GM18498 (cell line): ENCODE data around the gene RAB30.
"Not testable (repeated sequence)": the region's sequence is repeated elsewhere in the genome, so short reads cannot be mapped to it uniquely, and the experiment has no call there.

Experiments
- ATAC-seq: cut with Tn5 transposase; IDR thresholded peaks from one replicate; pipeline ENCODE4 v1.9.1; 2021; ENCODE audit warnings: mild to moderate bottlenecking, moderate library complexity; ENCODE audit not compliant: unreplicated experiment

Gene RAB30

DNA sequence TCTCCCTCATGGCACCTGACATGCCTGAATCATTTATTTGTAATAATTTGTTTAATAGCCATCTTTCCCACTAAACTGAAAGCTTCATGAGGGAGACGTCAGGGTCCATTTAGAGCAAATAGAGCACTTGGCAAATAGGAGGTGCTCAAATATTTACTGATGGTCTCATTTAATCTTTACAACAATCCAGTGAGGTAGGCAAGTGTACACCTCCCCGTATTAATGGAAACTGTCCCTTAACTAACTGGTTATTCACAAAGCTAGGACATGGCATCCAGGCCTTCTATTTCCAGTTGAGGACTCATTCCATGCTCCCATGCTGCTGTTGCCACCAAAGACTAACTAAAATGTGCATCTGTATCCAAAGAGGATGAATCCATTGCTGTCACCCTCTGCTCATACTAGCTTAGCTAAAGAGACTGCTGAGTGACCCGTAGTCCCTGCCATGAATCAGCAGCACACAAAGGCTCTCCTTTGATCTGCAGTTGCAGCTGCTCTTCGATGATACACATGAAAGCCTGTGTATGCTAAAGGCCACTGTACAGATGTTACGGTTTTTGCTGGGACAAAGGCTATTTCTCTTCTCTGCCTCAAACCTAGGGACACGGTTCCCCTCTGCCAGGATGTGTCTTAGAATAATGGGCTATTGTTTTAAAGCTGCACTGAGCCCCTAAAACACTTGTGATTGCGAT lies 82.6 kb downstream of the RAB30 start:
- no peak for ATAC-seq

DNA sequence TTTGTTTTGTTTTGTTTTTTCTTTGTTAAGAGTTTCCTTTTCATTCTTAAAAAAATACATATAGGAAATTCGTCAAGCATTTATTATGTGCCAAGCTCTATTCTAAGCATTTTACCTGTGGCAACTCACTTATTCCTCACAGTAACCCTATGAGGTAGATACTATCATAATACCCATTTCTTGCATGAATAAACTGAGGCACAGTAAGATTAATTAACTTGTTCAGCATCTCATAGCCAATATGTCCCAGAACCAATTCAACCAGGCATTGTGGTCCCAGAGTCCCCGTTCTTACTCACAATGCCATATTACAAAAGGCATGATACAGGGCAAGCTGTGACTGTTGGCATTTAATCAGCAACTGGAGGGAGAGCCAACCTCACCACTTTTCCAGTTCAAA lies 83.7 kb downstream of the RAB30 start:
- no peak for ATAC-seq

DNA sequence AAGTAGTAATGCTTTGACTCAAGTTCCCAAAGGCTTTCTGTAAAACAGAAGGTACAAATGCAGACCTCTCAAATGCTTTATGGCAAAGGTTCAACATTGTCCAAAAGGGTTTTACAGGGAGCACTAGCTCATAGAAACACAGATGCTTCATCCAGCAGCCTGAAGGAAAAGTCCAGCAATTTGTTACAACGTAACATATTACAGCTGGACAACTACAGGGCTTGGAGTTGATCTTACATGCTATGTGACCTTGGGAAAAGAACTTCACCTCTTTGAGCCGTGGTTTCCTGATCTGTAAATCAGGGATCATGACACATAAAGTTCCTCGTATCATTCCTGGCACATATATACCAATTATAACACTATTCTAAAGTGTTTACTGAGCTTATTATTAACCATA lies 85.3 kb downstream of the RAB30 start:
- ATAC-seq = no peak

DNA sequence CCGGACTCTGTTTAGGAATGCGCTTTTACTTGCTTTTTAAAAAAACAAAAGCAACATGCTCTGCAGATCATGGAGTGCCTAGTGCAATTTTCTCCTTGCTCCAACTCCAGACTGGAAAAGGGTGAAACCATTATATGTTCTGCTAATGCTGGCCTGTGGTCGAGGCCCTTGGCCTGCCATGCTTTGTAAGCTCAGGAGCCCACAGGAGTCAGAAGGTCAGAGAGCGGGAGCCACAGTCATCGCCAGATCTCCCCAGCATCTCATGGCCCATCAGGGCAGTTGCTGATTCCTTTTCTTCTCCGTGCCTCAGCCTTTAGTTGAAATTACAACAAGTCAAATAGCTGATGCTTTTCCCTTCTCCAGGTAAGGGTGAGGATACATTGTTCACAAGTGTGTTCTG lies 89.8 kb downstream of the RAB30 start:
- no peak for ATAC-seq

DNA sequence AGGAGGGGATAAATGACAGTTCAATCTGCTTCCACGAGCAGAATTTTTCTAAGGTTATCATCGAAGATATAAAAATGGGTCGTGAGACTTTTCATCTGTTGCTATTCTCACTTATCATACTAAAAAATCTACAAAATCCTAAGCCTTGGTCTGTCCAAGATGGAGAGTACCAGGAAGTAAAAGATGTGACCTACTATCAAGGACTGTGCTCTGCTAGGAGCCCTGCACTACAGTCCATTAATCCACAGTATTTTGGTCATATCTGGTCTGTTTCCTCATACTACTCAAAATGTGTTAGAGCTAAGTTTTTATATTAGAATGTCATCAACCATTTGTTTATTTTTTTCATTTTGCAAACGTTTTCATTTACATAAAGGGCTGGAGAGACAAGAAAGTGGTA lies 90.8 kb downstream of the RAB30 start:
- no peak for ATAC-seq

DNA sequence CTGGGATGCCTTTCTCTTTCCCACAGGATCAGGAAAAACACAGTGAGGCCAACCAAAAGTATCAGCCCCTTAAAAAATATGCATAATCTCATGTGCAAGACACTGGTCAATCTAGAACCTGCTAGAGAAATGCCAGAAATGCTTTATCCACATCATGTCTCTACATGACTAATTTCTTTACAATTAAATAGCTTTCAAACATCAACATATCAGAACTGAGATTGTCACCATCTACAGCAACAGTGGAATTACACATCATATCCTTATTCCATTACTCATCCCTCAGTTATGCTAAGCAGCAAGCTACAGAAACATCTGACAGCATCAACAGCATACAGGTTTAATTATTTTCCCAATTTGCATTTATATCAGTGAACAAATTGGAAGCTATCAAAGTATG lies 91.4 kb downstream of the RAB30 start:
- ATAC-seq = no peak

DNA sequence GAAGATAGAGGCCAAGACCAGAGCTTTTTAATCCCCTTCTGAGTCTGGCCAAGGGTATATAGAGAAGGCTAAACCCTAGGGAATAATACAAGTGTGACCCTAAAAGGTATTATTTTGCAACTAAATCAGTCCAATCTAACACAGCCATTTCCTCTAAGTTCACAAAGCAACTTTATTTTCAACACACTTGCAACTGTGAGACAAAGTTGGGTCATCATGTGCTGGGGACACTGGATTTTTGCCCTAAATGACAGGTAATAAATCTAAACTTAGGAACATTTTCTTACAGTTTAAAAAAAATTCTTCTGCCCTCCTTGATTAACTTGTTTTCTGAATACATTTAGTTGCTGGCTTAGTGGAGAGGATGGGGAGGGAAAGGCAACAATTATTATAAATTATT lies 91.9 kb downstream of the RAB30 start:
- ATAC-seq = no peak

DNA sequence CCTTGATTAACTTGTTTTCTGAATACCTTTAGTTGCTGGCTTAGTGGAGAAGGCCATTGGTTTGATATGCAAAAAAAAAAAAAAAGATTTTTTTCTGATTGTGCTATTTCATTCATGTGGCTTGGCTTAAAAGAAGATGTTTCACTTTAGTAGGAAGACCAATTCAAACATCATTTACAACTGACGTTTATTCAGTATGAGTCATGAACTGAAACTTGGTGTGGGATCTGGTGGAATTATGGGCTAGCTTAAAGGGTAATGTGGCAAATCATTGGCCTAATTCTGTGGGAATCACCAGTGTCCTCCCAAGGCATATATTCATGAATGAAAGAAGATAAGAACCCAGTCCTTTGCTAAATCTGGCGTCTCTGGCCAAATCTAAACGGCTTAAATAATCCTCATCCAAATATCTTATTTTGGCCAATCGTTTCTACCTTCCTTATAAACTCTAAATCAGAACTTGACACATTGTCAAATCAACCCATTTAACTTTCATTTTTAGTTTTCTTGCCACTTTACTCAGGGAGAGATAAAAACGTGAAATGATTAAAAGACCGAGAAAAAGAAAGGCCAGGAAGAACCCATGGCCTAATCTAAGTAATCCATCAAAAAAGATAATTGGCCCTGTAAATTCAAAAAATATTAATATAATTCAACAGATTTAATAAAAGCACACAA lies 93.1 kb downstream of the RAB30 start:
- ATAC-seq = no peak

DNA sequence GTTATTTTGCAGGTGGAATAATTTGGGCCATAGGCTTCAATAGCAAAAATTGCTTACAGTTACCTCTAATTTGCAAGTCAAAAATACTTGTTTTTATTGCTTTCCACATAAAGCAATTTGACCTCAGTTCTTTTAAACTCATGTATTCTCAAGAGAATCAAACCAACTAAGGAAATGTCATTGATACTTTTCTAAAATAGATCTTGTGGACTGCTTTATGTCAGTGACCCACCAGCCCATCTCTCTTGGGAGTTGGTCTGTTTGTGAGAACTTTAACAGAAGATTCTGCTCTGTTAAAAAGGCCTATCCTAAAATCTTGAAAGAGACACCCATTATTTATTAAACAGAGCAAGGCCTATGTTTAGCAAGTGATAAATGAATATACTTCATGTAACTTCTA lies 94.9 kb downstream of the RAB30 start:
- ATAC-seq = no peak

DNA sequence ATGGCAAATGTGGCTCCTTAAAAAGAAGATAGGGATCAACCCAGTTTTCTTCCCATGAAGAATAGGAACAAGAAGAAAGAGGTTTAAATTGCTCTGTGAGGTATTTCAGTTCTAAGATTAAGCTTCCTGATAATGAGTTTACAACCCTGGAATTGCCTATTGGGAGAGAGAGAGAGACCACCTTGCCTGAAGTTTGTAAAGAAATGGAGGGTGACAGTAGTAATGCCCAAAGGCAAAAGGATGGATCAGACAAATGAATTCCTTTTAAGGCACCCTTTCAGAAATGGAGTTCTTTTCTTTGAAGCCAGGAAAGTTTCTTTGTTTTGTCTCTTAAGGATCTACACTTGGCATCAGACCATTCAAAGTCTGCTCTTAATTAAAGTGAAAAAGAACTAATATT lies 95.8 kb downstream of the RAB30 start:
- ATAC-seq = no peak

DNA sequence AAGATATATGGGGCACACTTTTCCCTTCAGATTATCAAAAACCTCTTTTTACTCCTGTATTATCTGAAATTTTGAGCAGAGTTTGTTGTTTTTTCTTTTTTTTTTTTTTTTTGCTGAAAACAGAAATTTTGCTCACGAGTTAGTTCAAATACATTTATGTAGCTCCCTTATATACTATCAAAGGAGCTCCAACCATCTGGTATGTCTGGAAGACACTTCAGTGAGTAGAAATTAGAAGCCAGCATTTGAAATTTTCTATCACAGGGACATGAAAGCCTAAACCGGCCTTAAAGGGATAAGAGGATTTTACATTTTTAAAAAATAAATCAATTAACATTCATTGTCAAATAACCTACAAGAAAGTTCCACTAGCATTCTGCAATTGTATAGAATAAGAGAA lies 96.8 kb downstream of the RAB30 start:
- ATAC-seq = no peak

DNA sequence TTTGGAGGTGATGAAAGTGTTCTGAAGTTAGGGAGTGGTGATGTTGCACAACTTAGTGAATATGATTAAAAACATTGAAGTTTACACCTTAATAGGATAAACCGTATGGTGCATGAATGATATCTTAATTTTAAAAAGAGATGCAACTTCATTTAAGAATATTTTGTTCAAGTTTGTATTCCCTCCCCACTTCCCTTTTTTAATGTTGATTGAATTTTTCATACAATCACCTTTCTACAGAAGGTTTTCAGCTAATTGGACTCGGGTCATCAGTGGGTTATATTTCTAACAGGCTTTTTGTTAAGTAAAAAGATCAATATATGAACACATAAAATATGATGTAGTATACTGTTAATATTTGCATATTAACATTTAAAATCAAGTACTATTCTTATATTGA lies 97.6 kb downstream of the RAB30 start:
- no peak for ATAC-seq

DNA sequence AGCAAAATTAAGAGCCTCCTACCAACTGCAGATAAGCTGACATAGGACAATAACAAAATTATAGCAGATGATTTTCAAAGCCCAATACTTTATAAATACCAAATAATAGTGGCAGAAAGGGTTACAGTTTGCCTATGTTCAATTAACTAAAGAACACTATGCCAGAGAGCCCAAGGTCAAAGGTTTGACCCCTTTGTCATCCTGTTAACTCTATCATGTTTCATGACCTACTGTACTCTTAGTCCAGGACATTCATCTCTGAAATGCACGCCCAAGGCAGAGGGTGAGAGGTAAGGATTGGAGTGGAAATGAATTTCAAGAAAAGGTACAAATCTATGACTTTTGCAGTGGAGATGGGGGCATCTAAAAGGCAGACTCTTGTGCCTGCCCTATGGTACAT lies 99.6 kb downstream of the RAB30 start:
- ATAC-seq = no peak

DNA sequence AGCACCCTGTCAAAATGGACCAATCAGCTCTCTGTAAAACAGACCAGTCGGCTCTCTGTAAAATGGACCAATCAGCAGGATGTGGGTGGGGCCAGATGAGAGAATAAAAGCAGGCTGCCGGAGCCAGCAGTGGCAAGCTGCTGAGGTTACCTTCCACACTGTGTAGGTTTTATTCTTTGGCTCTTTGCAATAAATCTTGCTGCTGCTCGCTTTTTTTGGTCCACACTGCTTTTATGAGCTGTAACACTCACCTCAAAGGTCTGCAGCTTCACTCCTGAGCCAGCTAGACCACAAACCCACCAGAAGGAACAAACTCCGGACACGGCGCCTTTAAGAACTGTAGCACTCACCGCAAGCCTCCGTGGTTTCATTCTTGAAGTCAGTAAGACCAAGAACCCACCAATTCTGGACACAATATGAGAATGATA lies 100.2 kb downstream of the RAB30 start:
- peak; percentile 45 for ATAC-seq

DNA sequence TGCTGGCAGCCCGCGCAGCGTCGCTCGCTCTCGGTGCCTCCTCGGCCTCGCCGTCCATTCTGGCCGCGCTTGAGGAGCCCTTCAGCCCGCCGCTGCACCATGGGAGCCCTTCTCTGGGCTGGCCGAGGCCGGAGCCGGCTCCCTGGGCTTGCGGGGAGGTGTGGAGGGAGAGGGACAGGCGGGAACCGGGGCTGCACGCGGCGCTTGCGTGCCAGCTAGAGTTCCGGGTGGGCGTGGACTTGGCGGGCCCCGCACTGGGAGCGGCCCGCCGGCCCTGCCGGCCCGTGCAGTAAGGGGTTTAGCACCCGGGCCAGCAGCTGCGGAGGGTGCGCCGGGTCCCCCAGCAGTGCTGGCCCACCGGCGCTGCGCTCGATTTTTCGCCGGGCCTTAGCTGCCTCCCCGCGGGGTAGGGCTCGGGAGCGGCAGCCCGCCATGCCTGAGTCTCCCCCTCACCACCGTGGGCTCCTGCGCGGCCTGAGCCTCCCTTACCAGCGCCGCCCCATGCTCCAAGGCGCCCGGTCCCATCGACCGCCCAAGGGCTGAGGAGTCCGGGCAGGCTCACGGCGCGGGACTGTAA lies 101.1 kb downstream of the RAB30 start:
- ATAC-seq = not testable (repeated sequence)

DNA sequence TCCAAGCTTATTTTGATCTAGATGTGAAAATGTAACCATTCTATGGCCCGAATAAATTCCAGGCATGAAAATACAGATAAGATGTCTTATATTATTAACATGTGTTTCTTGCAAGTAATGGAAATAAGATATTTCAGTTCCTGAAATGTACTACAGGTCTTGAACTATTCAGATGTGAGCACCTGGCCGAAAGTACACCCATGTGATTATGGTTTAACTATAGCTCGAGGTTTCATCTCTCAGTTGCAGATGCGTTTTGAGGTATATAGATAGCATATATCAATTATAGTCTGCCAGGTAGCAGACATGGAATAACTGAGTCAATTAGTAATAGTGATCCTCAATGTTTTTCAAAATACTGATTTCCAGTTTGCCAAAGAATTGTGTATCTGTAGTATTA lies 101.9 kb downstream of the RAB30 start:
- ATAC-seq = peak; percentile 95

DNA sequence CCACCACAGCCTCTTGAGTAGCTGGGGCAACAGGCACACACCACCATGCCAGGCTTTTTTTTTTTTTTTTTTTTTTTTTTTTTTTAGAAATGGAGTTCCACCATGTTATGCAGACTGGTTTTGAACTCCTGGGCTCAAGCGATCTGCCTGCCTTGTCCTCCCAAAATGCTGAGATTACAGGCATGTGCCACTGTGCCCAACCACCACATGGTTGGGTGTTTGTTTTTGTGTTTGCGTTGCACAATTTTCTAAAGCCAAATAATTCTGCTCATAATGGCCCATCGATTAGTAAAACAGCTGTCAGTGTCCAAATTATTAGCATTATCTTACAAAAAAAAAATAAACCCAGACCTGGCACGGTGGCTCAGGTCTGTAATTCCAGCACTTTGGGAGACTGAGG lies 104.3 kb downstream of the RAB30 start:
- no peak for ATAC-seq

DNA sequence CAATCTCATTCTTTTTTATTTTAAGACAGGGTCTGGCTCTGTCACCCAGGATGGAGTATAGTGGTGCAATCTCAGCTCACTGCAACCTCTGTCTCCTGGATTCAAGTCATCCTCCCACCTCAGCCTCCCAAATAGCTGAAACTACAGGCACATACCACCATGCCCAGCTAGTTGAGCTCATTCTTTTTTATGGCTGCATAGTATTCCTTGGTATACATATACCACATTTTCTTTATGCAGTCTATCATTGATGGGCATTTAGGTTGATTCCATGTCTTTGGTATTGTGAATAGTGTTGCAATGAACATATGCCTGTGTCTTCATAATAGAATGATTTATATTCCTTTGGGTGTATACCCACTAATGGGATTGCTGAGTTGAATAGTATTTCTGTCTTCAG lies 109.7 kb downstream of the RAB30 start:
- not testable (repeated sequence) for ATAC-seq

DNA sequence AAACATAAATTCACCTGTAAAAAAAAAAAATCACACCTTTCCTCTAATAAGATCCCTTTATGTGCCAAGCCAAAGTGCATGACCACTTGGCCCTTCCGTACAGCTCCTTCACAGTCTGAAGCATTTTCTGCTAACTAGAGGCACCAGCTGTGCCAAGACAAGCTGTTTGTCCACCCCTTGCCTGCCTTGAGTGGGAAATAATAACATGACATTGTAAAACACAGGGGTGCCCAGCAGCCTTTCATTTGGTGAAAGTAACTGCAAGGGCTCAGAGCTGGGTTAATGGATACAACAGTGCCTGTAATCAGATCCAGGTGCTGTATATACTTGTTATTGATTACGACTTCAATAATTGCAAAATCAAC lies 110.9 kb downstream of the RAB30 start:
- ATAC-seq = peak; percentile 35

DNA sequence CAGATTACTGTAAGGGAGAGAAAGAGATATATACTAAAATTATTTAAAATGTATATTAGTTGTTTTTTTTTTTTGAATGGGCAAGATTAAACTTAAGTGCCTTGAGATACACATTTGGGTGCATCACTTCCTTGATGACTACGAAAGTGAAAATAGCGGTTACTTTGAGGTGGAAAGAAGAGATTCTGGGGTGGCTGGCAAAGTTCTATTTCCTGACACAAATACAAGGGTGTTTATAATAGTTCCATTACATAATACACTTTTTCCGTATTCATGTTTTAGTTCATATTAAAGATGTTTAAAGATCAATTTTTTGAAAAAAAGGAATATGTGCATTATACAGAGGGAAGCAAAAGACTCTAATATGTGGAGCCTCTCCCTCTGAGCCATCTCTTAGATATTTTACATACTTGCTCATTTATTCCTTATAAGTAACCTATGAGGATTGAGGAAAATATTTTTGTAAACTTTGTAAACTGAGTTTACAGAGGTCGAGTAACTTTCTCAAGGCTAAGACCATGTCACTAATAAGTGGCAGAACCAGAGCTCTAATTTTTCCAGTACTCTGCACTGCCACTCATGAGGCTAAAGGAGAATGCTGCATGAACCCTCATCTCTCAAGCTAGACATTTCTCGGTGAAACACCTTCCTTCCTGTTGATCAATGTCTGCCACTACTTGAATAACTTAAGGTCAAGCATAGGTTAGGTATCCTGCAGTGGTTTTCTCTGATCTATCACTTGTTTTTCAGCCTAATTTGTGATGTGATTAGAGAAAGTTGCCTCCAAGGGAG lies 111.5 kb downstream of the RAB30 start:
- peak; percentile 91 for ATAC-seq

DNA sequence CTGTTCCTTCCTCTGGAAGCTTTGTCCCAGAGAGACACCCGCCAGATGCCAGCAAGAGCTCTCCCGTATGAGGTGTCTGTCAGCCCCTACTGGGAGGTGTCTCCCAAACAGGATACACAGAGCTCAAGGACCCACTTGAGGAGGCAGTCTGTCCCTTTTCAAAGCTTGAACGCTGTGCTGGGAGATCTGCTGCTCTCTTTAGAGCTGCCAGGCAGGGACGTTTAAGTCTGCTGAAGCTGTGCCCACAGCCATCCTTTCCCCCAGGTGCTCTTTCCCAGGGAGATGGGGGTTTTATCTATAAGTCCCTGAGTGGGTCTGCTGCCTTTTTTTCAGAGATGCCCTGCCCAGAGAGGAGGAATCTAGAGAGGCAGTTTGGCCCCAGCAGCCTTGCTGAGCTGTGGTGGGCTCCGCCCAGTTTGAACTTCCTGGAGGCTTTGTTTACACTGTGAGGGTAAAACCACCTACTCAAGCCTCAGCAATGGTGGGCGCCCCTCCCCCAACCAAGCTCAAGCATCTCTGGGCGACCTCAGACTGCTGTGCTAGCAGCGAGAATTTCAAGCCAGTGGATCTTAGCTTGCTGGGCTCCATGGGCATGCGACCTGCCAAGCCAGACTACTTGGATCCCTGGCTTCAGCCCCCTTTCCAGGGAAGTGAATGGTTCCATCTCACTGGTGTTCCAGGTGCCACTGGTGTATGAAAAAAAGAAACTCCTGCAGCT lies 115.8 kb downstream of the RAB30 start:
- not testable (repeated sequence) for ATAC-seq
